ENCODE data around the gene SIPA1L2. TPM values are rescaled to one million over a fixed set of nuclear protein-coding genes. Genes with fewer than 3 reads are reported as not detected.

SIPA1L2 gene
- total RNA-seq, 1 donor from 2014 or later, result 41.0 TPM

DNA sequence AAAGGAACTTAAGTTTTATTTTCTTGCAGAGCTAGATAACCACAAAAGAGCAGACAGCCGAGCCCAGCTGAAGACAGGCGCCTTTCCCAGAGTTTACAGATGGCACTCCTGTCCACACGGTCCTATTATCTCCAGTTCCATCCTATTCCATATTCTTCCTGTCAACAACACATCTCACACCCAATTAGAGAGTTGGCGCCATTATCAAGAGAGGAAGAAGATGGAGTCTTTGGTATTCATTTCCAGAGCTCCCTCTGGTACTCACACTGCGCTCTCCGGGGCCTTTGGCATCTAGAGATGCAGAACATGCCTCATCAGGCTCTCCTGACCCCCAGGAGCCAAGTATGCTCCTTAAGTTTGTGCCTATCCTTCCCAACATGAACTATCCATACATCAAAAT is 43.3 kb upstream of the SIPA1L2 start:
- H3K36me3 Mint-ChIP-seq (ENCODE audit: insufficient read depth), result no peaks in the 10 kb centered on the region
- no peak overlapping the region for H3K27ac Mint-ChIP-seq
- peaks cover 7% of the 10 kb centered on the region for H3K4me1 Mint-ChIP-seq (ENCODE audit: low read depth)
- H3K27me3 Mint-ChIP-seq, result peaks cover 64% of the 10 kb centered on the region
- no peak overlapping the region for H3K4me3 Mint-ChIP-seq (ENCODE audit: low read depth)
- TF ChIP-seq CTCF (IDR thresholded peaks at IDR 0.05; ENCODE audit: unreplicated experiment), result no peak
- no peak for DNase-seq (ENCODE audit: low spot score, unreplicated experiment)
- H3K9me3 Mint-ChIP-seq (ENCODE audit: low read depth), result no peaks in the 10 kb centered on the region

GRCh38 chr1:232669981-232670747 is 40.2 kb upstream of the SIPA1L2 start:
- DNase-seq (ENCODE audit: low spot score, unreplicated experiment), result no peak
- H3K36me3 Mint-ChIP-seq (ENCODE audit: insufficient read depth), result no peaks in the 10 kb centered on the region
- peaks cover 6% of the 10 kb centered on the region for H3K4me1 Mint-ChIP-seq (ENCODE audit: low read depth)
- no peak overlapping the region for H3K27ac Mint-ChIP-seq
- peaks cover 48% of the 10 kb centered on the region for H3K27me3 Mint-ChIP-seq
- TF ChIP-seq CTCF (IDR thresholded peaks at IDR 0.05; ENCODE audit: unreplicated experiment), result no peak
- no peak overlapping the region for H3K4me3 Mint-ChIP-seq (ENCODE audit: low read depth)
- no peaks in the 10 kb centered on the region for H3K9me3 Mint-ChIP-seq (ENCODE audit: low read depth)

DNA sequence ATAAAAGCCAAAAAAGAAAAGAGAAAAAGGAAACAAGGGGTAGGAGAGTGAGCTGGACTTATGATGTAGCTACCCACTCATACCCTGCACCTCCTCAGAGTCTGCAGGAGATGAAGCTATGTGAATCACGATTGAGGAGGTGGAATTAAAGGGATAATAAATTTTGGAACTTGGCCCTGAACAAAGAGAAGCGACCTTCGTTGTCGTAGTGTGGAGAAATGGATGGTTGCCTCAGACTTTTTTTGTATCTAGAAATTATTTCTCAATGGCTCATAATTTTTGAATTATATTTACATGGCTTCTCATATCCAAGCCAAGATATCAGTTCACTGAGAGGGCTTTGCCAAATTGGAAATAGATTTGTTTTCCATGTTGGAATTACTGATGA is 37.8 kb upstream of the SIPA1L2 start:
- Mint-ChIP-seq H3K27ac (no peak overlapping the region), H3K4me1 (ENCODE audit: low read depth) (peaks cover 10% of the 10 kb centered on the region), H3K4me3 (ENCODE audit: low read depth) (no peak overlapping the region), H3K9me3 (ENCODE audit: low read depth) (no peaks in the 10 kb centered on the region), H3K27me3 (peaks cover 27% of the 10 kb centered on the region), H3K36me3 (ENCODE audit: insufficient read depth) (no peaks in the 10 kb centered on the region)
- TF ChIP-seq CTCF (IDR thresholded peaks at IDR 0.05; ENCODE audit: unreplicated experiment), result no peak
- no peak for DNase-seq (ENCODE audit: low spot score, unreplicated experiment)

DNA sequence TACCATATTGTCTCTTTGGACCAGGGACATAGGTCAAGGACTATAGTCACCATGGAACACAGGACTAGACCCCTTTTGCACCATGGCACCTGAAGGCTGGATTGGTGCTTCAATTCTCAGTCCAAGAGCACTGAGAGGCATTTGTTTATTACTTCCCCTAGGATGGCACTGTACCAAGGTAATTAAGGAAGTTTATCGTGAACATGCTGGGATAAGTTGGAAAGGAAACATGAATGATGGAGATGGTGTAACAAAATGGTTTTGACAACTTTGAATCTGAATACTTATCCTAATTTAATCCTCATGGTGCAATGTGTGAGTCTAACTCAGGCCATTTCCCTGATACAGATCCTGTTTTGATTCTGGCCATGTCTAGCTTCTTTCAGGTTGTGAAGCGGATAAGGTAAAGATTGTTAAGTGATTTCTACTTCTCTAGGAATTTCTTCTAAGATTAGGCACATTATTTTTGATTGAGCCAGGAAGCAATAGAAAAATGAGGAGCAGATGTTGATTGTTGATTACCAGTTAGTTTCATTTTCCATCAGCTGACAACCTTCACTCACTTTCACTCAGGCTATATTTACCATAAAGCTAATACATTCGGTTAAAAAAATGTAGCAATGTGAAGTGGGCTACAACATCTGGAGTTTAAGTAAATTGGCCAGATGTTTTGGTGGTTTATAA is 37.3 kb upstream of the SIPA1L2 start:
- no peaks in the 10 kb centered on the region for H3K36me3 Mint-ChIP-seq (ENCODE audit: insufficient read depth)
- H3K27ac Mint-ChIP-seq, result no peak overlapping the region
- peaks cover 27% of the 10 kb centered on the region for H3K27me3 Mint-ChIP-seq
- no peak for DNase-seq (ENCODE audit: low spot score, unreplicated experiment)
- H3K4me1 Mint-ChIP-seq (ENCODE audit: low read depth), result peaks cover 10% of the 10 kb centered on the region
- H3K4me3 Mint-ChIP-seq (ENCODE audit: low read depth), result no peak overlapping the region
- TF ChIP-seq CTCF (IDR thresholded peaks at IDR 0.05; ENCODE audit: unreplicated experiment), result no peak
- no peaks in the 10 kb centered on the region for H3K9me3 Mint-ChIP-seq (ENCODE audit: low read depth)

DNA sequence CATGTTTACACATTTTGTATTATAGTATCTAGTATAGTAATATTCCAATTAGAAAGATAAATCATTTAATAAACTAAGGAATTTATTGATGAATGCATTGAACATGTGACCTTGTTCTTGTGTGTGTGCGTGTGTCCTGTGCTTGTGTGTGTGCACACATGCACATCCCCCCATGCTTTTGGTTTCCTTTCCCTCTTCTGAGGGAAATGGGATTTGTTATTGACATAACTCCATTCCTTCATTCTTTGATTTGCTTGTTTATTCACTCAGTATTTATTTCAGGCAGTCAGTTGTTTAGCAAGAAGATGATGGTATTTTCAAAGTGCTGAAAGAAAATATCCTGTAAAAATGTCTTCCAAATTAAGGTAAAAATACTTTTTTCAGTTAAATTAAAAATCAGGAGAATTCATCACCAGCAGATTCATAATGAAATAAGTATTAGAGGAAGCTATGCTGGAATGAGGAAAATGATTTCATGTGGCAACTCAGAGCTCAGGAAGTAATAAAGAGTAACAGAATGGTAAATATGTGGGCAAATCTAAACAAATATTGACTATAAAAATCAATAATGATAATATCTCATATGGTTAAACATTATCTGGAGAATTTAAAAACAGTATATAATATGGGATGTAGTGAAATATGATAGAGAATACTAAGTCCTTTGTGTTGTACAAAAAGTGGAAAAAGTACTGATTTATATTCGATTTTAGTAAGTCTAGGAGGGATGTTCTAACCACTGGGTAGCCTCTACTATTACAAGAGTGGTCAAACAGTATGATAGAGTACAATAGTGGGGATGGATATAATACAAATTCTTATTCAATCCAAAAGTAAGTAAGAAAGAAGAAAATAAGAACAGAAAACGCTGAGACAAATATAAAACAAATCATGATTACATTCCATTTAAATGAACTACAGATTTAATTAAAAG is 35.2 kb upstream of the SIPA1L2 start:
- no peak for TF ChIP-seq CTCF (IDR thresholded peaks at IDR 0.05; ENCODE audit: unreplicated experiment)
- no peak overlapping the region for H3K27ac Mint-ChIP-seq
- H3K9me3 Mint-ChIP-seq (ENCODE audit: low read depth), result no peaks in the 10 kb centered on the region
- H3K27me3 Mint-ChIP-seq, result peaks cover 27% of the 10 kb centered on the region
- no peak for DNase-seq (ENCODE audit: low spot score, unreplicated experiment)
- no peak overlapping the region for H3K4me3 Mint-ChIP-seq (ENCODE audit: low read depth)
- peaks cover 8% of the 10 kb centered on the region for H3K4me1 Mint-ChIP-seq (ENCODE audit: low read depth)
- no peaks in the 10 kb centered on the region for H3K36me3 Mint-ChIP-seq (ENCODE audit: insufficient read depth)
